GM23338 (cell line): ENCODE results near the gene ABCF2.

Experiments
- CREB1 ChIP-seq: fragments of 250-450 bp; sonication (Bioruptor Pico); IDR thresholded peaks from 2 replicates; pipeline ENCODE4 v1.5.0; 2020; ENCODE audit warnings: low read depth, mild to moderate bottlenecking, moderate library complexity
- EZH2 ChIP-seq: fragments of 200-600 bp; sonication (generic); IDR thresholded peaks from one replicate; pipeline ENCODE4 v1.8.0; 2017; ENCODE audit warnings: antibody characterized with exemption, mild to moderate bottlenecking, low read depth; ENCODE audit not compliant: unreplicated experiment
- EZH2phosphoT487 ChIP-seq: fragments of 200-600 bp; sonication (generic); IDR thresholded peaks from one replicate; pipeline ENCODE4 v1.8.1; 2018; ENCODE audit warnings: antibody characterized with exemption; ENCODE audit not compliant: unreplicated experiment
- JUNB ChIP-seq: IDR thresholded peaks from one replicate; pipeline ENCODE4 v1.6.1; 2016; ENCODE audit warnings: antibody characterized with exemption; ENCODE audit not compliant: unreplicated experiment
- NANOG ChIP-seq: IDR thresholded peaks from 2 replicates; pipeline ENCODE4 v1.6.1; 2016; ENCODE audit warnings: antibody characterized with exemption, borderline replicate concordance
- POLR2AphosphoS5 ChIP-seq: IDR thresholded peaks from 2 replicates; pipeline ENCODE4 v1.6.1; 2016; ENCODE audit warnings: antibody characterized with exemption, low read depth
- STAT1 ChIP-seq: IDR thresholded peaks from one replicate; pipeline ENCODE4 v1.6.1; 2016; ENCODE audit warnings: antibody characterized with exemption; ENCODE audit not compliant: unreplicated experiment
- ZNF114 ChIP-seq: fragments of 250-450 bp; sonication (Bioruptor Pico); IDR thresholded peaks from 2 replicates; pipeline ENCODE4 v1.5.0; 2020; ENCODE audit warnings: mild to moderate bottlenecking, moderate library complexity
- TF ChIP-seq, protein P1 (sequence below), 2 experiments: fragments of 200-600 bp in 1 of 2; sonication (generic) in 1 of 2; conservative IDR thresholded peaks; 2 replicates each; pipeline versions ENCODE4 v1.5.1 to v1.6.1; 2016 to 2017; ENCODE audit warnings: antibody characterized with exemption in 2 of 2, low read depth in 2 of 2, mild to moderate bottlenecking in 2 of 2, moderate library complexity in 1 of 2
- TF ChIP-seq, protein P2 (sequence below): IDR thresholded peaks from one replicate; pipeline ENCODE4 v1.6.1; 2018; ENCODE audit warnings: antibody characterized with exemption; ENCODE audit not compliant: unreplicated experiment
- TF ChIP-seq, protein P3 (sequence below): IDR thresholded peaks from 2 replicates; pipeline ENCODE4 v1.6.1; 2016; ENCODE audit warnings: antibody characterized with exemption

DNA sequence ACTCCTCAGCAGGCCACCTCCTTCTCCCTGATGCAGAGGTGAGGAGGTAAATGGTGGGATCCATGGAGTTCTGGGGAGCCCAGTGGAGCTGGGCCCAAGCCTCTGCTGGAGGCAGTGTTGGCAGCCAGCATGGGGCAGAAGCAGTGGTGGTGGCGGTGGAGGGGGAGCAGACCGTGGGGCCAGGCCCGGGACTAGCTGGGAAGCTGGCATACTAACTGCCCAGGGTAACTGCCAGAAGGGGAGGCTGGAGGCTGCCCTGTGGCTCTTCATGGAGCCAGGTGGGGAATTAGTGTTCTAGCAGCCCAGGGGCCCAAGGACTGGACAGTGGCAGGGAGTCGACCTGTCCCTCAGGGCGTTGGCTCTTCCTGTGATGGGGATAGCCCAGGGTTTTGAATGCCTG, 37.6 kb upstream of the ABCF2 start:
- TF ChIP-seq, protein P1, sequence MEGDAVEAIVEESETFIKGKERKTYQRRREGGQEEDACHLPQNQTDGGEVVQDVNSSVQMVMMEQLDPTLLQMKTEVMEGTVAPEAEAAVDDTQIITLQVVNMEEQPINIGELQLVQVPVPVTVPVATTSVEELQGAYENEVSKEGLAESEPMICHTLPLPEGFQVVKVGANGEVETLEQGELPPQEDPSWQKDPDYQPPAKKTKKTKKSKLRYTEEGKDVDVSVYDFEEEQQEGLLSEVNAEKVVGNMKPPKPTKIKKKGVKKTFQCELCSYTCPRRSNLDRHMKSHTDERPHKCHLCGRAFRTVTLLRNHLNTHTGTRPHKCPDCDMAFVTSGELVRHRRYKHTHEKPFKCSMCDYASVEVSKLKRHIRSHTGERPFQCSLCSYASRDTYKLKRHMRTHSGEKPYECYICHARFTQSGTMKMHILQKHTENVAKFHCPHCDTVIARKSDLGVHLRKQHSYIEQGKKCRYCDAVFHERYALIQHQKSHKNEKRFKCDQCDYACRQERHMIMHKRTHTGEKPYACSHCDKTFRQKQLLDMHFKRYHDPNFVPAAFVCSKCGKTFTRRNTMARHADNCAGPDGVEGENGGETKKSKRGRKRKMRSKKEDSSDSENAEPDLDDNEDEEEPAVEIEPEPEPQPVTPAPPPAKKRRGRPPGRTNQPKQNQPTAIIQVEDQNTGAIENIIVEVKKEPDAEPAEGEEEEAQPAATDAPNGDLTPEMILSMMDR (conservative IDR thresholded peaks at IDR 0.05; ENCODE audit: low read depth in 2 of 2) = no peak
- TF ChIP-seq EZH2phosphoT487 (no peak), JUNB (no peak), STAT1 (no peak), CREB1 (CRISPR knock-in tag) (no peak), EZH2 (no peak), POLR2AphosphoS5 (no peak), ZNF114 (CRISPR knock-in tag) (no peak), NANOG (no peak)
- TF ChIP-seq, protein P2, sequence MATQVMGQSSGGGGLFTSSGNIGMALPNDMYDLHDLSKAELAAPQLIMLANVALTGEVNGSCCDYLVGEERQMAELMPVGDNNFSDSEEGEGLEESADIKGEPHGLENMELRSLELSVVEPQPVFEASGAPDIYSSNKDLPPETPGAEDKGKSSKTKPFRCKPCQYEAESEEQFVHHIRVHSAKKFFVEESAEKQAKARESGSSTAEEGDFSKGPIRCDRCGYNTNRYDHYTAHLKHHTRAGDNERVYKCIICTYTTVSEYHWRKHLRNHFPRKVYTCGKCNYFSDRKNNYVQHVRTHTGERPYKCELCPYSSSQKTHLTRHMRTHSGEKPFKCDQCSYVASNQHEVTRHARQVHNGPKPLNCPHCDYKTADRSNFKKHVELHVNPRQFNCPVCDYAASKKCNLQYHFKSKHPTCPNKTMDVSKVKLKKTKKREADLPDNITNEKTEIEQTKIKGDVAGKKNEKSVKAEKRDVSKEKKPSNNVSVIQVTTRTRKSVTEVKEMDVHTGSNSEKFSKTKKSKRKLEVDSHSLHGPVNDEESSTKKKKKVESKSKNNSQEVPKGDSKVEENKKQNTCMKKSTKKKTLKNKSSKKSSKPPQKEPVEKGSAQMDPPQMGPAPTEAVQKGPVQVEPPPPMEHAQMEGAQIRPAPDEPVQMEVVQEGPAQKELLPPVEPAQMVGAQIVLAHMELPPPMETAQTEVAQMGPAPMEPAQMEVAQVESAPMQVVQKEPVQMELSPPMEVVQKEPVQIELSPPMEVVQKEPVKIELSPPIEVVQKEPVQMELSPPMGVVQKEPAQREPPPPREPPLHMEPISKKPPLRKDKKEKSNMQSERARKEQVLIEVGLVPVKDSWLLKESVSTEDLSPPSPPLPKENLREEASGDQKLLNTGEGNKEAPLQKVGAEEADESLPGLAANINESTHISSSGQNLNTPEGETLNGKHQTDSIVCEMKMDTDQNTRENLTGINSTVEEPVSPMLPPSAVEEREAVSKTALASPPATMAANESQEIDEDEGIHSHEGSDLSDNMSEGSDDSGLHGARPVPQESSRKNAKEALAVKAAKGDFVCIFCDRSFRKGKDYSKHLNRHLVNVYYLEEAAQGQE = no peak
- TF ChIP-seq, protein P3, sequence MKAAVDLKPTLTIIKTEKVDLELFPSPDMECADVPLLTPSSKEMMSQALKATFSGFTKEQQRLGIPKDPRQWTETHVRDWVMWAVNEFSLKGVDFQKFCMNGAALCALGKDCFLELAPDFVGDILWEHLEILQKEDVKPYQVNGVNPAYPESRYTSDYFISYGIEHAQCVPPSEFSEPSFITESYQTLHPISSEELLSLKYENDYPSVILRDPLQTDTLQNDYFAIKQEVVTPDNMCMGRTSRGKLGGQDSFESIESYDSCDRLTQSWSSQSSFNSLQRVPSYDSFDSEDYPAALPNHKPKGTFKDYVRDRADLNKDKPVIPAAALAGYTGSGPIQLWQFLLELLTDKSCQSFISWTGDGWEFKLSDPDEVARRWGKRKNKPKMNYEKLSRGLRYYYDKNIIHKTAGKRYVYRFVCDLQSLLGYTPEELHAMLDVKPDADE = no peak
